Left lobe of liver (tissue), 2 donors: Measurements from ENCODE around the gene USP24. TPM values are rescaled to one million over a fixed set of nuclear protein-coding genes. Genes with fewer than 3 reads are reported as not detected.
A peak's percentile ranks its signal among the peaks of the same experiment; 100 is the strongest.
"Not testable (repeated sequence)": the region's sequence is repeated elsewhere in the genome, so short reads cannot be mapped to it uniquely, and the experiment has no call there.

Source experiments
- ATAC-seq: fragments of 200-7000 bp; cut with Tn5 transposase; one replicate; pipeline ENCODE4 v1.9.1; 2020; ENCODE audit warnings: mild to moderate bottlenecking, moderate library complexity
- DNase-seq: peaks from one replicate; pipeline ENCODE4 v3.0.0-alpha.2; 2020; ENCODE audit warnings: low spot score
- total RNA-seq: library from RNA; stranded (reverse); gene quantifications from one replicate; pipeline ENCODE4 v1.2.1, GENCODE V29; 2021
- donor health status: DM: no; HTN: no; CAD: no; lungs with moderate emphysema.
- donor health status: DM: no; HTN: yes; CAD: no.

The USP24 gene
- total RNA-seq, 1 donor from 2014 or later: 17.7 TPM

GRCh38 chr1:55128418-55128995 is 86.7 kb downstream of the USP24 start:
- peak; percentile 59 for ATAC-seq

GRCh38 chr1:55127827-55128343 is 87.3 kb downstream of the USP24 start:
- ATAC-seq (peak; percentile 12), DNase-seq (no peak)

More at GRCh38 chr1:55128418-55128995, 86.7 kb downstream of the USP24 start:
- no peak for DNase-seq

- ATAC-seq (no peak), DNase-seq (no peak)
These were observed 90.7 kb downstream of the USP24 start for GRCh38 chr1:55124470-55124869.

- ATAC-seq (no peak), DNase-seq (no peak)
These were observed 94.6 kb downstream of the USP24 start for GRCh38 chr1:55120538-55120937.

- ATAC-seq (no peak), DNase-seq (no peak)
These were observed 96.4 kb downstream of the USP24 start for GRCh38 chr1:55118651-55119329.

- ATAC-seq (no peak), DNase-seq (no peak)
These were observed 97.2 kb downstream of the USP24 start for GRCh38 chr1:55117941-55118340.

- DNase-seq, ATAC-seq: not testable (repeated sequence)
These were observed 106.2 kb downstream of the USP24 start for GRCh38 chr1:55109005-55109404.

- ATAC-seq: no peak
- DNase-seq: no peak
These were observed 108.1 kb downstream of the USP24 start for GRCh38 chr1:55107101-55107500.

- no peak for ATAC-seq
- no peak for DNase-seq
These were observed 111.3 kb downstream of the USP24 start for GRCh38 chr1:55103891-55104290.

- ATAC-seq: no peak
These were observed 120.1 kb downstream of the USP24 start for GRCh38 chr1:55095095-55095494.

GRCh38 chr1:55092475-55092874 is 122.7 kb downstream of the USP24 start:
- DNase-seq (no peak), ATAC-seq (no peak)

More at GRCh38 chr1:55095095-55095494, 120.1 kb downstream of the USP24 start:
- no peak for DNase-seq

GRCh38 chr1:55089683-55090082 is 125.5 kb downstream of the USP24 start:
- ATAC-seq: no peak
- no peak for DNase-seq

GRCh38 chr1:55088413-55088812 is 126.8 kb downstream of the USP24 start:
- no peak for ATAC-seq
- no peak for DNase-seq

GRCh38 chr1:55087439-55087838 is 127.7 kb downstream of the USP24 start:
- ATAC-seq: no peak
- DNase-seq: no peak

- ATAC-seq (no peak), DNase-seq (no peak)
These were observed 130.9 kb downstream of the USP24 start for GRCh38 chr1:55084257-55084656.

- no peak for ATAC-seq
These were observed 133.3 kb downstream of the USP24 start for GRCh38 chr1:55081905-55082296.

GRCh38 chr1:55081188-55081904 is 133.8 kb downstream of the USP24 start:
- DNase-seq (no peak), ATAC-seq (no peak)

More at GRCh38 chr1:55081905-55082296, 133.3 kb downstream of the USP24 start:
- no peak for DNase-seq

GRCh38 chr1:55079651-55080050 is 135.5 kb downstream of the USP24 start:
- DNase-seq (no peak), ATAC-seq (no peak)

- ATAC-seq: no peak
- no peak for DNase-seq
These were observed 136.7 kb downstream of the USP24 start for GRCh38 chr1:55078470-55078869.

- DNase-seq (no peak), ATAC-seq (no peak)
These were observed 138.8 kb downstream of the USP24 start for GRCh38 chr1:55076356-55076755.

- DNase-seq (no peak), ATAC-seq (no peak)
These were observed 140.7 kb downstream of the USP24 start for GRCh38 chr1:55074455-55074854.
